ENCODE results near the gene PPM1H. TPM values are rescaled to one million over a fixed set of nuclear protein-coding genes. Genes with fewer than 3 reads are reported as not detected.

The PPM1H gene
- total RNA-seq, 1 donor from 2014 or later: 8.3 TPM

DNA sequence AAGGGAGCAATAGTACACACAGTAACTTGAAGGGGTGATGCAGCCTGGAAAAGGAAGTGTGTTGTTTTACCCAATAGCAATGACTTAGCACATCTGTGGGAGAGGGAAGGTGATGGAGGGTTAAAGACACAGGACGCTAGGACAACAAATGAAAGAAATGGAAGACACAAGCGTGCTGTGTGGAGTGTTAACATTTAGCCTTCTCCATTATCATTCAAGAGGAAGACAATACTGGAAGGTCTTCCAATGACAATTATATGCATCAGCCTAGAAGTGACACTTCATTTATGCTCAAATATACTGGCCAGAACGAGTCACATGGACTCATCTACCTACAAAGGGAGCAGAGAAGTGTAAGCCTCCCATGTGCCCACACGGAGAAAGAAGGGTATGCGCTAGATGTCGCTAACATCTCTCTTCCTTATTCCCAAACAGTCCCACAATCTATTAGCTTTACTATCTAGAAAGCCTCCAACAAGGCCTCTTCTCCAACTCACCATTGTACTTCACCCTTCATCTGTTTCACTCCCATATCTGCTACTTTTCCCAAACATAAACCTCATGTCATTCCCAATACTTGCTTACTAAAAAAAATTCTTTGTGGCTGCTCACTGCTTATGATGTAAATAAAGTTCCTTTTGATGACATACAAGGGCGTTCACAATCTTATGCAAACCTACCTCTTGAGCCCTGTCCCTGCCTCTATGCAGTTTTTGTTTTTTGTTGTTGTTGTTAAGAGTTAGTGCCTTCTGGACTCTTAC, 20.3 kb downstream of the PPM1H start:
- DNase-seq (ENCODE audit: missing footprints) (no peak), ATAC-seq (no peak)
- intact Hi-C loops (cut with DNase I): no loop called here

- ATAC-seq: no peak
- no peak for DNase-seq (ENCODE audit: missing footprints)
- intact Hi-C loops (cut with DNase I): no loop called here
These were observed 21.6 kb downstream of the PPM1H start for GRCh38 chr12:62913380-62913779.

DNA sequence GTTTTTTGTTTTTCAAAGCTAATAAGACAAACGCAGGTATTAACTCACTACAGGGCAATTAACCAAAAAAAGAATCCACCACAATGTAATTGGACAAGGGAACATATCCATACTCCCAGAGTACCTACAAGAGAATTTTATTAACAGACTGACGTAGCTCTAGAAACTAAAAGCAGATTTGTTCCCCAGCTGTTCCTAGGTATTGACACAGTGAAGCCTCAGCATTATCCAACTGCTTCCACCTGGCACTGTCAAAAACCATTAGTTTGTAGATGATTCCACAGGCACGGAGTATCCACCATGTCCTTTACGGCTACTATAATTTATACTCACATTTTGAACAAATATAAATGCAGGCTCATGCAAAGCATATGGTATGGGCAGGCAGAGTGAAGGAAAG, 22.3 kb downstream of the PPM1H start:
- intact Hi-C loops (cut with DNase I): no loop called here
- DNase-seq (ENCODE audit: missing footprints): no peak
- ATAC-seq: no peak

GRCh38 chr12:62911286-62911685, 23.7 kb downstream of the PPM1H start:
- ATAC-seq: no peak
- no peak for DNase-seq (ENCODE audit: missing footprints)
- intact Hi-C loops (cut with DNase I): no loop called here

DNA sequence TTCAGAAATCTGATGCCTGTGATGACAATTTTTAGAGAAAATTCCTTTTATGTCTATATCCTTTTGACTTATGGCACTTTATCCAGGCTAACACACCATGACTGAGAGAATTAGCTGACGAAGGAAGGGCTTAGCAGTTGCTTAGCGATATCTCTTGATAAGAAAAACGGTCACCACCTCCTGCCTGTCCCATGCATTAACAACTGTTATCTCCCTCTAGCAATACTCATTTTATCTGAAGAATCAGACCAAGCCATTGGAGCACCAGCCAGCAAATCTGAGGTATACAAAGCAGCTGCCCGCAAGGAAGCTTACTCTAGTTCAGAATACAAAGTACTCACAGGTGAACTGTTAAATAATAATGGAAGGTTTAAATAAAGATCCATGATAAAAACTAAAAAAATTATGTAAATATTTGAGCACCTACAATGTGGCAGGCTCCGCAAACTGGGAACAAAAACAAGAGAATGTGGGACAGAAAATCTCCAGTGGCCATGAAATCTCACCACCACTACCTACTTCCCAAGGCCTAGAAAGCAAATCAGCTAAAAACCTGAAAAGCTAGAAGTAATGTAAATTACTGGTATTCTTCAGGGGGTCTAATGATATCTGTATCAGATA, 24.3 kb downstream of the PPM1H start:
- no peak for ATAC-seq
- no peak for DNase-seq (ENCODE audit: missing footprints)
- intact Hi-C loops (cut with DNase I): no loop called here

GRCh38 chr12:62909340-62909739, 25.6 kb downstream of the PPM1H start:
- ATAC-seq (no peak), DNase-seq (ENCODE audit: missing footprints) (no peak)
- intact Hi-C loops (cut with DNase I): no loop called here

DNA sequence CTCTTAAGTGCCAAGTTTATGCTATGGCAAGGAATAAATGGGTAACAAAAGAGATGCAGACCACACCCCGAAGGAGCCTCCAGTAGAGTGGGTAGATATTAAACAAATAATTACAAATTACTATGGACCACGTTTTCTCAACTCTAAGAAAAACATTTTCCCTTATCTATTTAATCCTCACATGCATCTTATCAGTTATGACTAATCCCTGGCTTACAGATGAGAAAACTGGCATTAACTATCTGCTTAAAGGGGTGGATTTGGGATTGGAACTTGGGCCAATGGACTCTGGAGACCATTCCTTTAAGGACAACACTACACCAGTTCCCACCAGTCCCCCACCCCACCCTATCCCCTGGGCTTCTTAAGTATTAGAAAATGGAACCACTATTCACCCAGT, 26.3 kb downstream of the PPM1H start:
- ATAC-seq (no peak), DNase-seq (ENCODE audit: missing footprints) (no peak)
- intact Hi-C loops (cut with DNase I): no loop called here

- DNase-seq (ENCODE audit: missing footprints) (no peak), ATAC-seq (no peak)
- intact Hi-C loops (cut with DNase I): no loop called here
These were observed 27.4 kb downstream of the PPM1H start for GRCh38 chr12:62907561-62907960.

- DNase-seq (ENCODE audit: missing footprints) (no peak), ATAC-seq (no peak)
- intact Hi-C loops (cut with DNase I): no loop called here
These were observed 27.9 kb downstream of the PPM1H start for GRCh38 chr12:62907078-62907477.

GRCh38 chr12:62903151-62903550, 31.8 kb downstream of the PPM1H start:
- ATAC-seq (no peak), DNase-seq (ENCODE audit: missing footprints) (no peak)
- intact Hi-C loops (cut with DNase I): loop anchor here (5.0 kb wide), 2 partner anchors 36 to 76 kb away; no protein-coding TSS in a partner anchor

GRCh38 chr12:62900686-62901272, 34.2 kb downstream of the PPM1H start:
- ATAC-seq (peak; percentile 76), DNase-seq (ENCODE audit: missing footprints) (no peak)
- intact Hi-C loops (cut with DNase I): loop anchor here (5.0 kb wide), 2 partner anchors 33 to 73 kb away; no protein-coding TSS in a partner anchor

- intact Hi-C loops (cut with DNase I): loop anchor here (5.0 kb wide), 2 partner anchors 32 to 72 kb away; no protein-coding TSS in a partner anchor
- DNase-seq (ENCODE audit: missing footprints): no peak
- ATAC-seq: no peak
These were observed 35.2 kb downstream of the PPM1H start for GRCh38 chr12:62899568-62900390.

- intact Hi-C loops (cut with DNase I): no loop called here
- ATAC-seq (no peak), DNase-seq (ENCODE audit: missing footprints) (no peak)
These were observed 36.4 kb downstream of the PPM1H start for GRCh38 chr12:62898526-62898925.

DNA sequence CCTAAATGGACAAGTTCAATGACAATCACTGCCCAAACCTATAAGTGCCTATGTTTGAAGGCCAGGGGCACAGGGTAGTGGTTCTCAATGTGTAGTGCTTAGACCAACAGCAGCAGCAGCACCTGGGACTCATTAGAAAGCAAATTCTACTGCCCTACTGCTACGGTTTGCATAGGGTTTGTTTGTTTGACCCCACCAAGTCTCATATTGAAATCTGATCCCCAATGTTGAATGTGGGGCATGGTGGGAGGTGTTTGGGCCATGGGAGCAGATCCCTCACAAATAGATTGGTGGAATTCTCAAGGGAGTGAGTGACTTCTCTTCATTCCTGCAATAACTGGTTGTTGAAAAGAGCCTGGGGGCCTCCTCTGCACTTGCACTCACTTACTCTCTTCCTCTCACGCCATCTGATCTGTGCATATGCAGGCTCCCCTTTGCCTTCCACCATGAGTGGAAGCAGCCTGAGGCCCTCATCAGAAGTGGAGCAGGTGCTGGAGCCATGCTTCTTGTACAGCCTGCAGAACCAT, 39.5 kb downstream of the PPM1H start:
- intact Hi-C loops (cut with DNase I): no loop called here
- DNase-seq (ENCODE audit: missing footprints) (no peak), ATAC-seq (no peak)

DNA sequence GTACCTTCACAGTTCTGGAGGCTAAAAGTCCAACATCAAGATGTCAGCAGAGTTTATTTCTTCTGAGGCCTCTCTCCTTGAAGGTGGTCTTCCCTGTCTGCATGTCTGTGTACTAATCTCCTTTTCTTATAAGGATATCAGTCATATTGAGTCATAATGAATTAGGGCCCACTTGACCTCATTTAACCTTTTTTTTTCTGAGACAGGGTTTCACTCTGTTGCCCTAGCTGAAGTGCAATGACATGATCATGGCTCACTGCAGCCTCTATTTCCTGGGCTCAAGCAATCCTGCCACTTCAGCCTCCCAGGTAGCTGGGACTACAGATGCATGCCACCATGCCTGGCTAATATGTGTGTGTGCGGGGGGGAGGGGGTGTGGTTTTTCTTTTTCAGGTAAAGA, 41.7 kb downstream of the PPM1H start:
- ATAC-seq (no peak), DNase-seq (ENCODE audit: missing footprints) (no peak)
- intact Hi-C loops (cut with DNase I): no loop called here

GRCh38 chr12:62891805-62892549, 43.0 kb downstream of the PPM1H start:
- no peak for DNase-seq (ENCODE audit: missing footprints)
- no peak for ATAC-seq
- intact Hi-C loops (cut with DNase I): no loop called here

DNA sequence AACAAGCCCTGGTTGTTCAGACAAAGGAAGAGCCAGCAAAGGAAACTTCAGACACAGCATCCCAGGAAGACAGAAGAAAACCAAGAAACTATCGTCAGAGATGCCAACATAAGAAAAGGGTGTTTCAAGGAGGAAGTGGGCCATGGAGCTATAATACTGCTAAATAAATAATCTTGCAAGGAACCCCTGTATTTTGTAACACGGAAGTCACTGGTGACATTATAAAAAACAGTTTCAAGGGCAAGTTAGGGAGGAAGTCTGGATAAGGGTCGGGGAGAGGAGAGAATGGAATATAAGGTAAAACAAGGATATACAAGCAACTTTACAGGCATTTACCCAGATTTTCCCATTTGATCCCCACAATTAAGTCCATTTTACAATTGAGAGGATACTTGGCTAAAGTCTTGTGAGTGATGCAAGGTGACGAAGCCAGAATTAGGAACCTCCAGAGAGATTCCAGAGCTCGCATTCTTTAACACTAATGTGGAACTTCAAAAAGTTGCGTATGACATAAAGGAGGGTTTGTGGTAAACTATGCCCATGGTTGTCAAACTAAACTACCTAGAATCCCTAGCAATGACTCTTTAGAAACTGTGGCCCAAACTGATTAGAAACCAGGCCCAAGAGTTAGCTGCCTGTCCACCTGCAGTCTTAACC, 46.4 kb downstream of the PPM1H start:
- no peak for DNase-seq (ENCODE audit: missing footprints)
- intact Hi-C loops (cut with DNase I): no loop called here
- ATAC-seq: no peak

DNA sequence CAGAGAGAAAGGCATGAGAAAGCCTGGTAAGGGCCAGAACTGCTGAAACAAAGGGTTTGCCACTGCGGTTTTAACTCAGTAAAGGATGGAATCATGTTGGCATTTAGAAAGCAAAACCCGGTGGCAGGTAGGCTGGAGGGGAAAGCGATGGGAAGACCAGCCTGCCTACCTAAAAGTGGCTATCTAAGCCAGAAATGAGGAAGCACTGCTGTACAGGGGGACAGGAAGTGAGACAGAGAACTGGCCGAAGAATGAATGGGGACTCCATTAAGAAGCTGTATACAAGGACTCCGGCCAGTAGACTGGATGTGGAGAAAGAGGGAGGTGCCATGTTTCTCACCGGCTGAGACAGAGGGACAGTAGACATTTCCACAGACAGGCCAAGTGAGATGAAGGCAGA, 48.2 kb downstream of the PPM1H start:
- no peak for DNase-seq (ENCODE audit: missing footprints)
- intact Hi-C loops (cut with DNase I): no loop called here
- no peak for ATAC-seq
